HepG2 (cell line): ENCODE results near the gene SAMD14. TPM values are rescaled to one million over a fixed set of nuclear protein-coding genes. Genes with fewer than 3 reads are reported as not detected.

Experiments used
- ARNT ChIP-seq: fragments of 450-650 bp; IDR thresholded peaks from 2 replicates; pipeline ENCODE4 v1.6.1; 2017
- DMAP1 ChIP-seq: IDR thresholded peaks from 2 replicates; pipeline ENCODE4 v1.6.1; 2016
- FOSL2 ChIP-seq: sonication (generic); formaldehyde crosslinking; IDR thresholded peaks from 2 replicates; pipeline ENCODE4 v1.4.0; 2020; ENCODE audit warnings: missing genetic modification reagents
- FOXA3 ChIP-seq: IDR thresholded peaks from 2 replicates; pipeline ENCODE4 v1.6.1; 2016; ENCODE audit warnings: missing genetic modification reagents, missing compliant biosample characterization
- KAT7 ChIP-seq: IDR thresholded peaks from 2 replicates; pipeline ENCODE4 v1.6.1; 2018; ENCODE audit warnings: borderline replicate concordance, missing compliant biosample characterization
- MTF2 ChIP-seq: sonication (generic); formaldehyde crosslinking; IDR thresholded peaks from 2 replicates; pipeline ENCODE4 v1.5.0; 2020; ENCODE audit warnings: missing genetic modification reagents, borderline replicate concordance
- NFE2L2 ChIP-seq: fragments of 150-350 bp; IDR thresholded peaks from 2 replicates; pipeline ENCODE4 v1.6.1; 2014; ENCODE audit warnings: low read length
- NFIC ChIP-seq: IDR thresholded peaks from 2 replicates; pipeline ENCODE4 v1.6.1; 2012; ENCODE audit warnings: mild to moderate bottlenecking, low read length, inconsistent platforms
- NFYB ChIP-seq: sonication (generic); formaldehyde crosslinking; IDR thresholded peaks from 2 replicates; pipeline ENCODE4 v1.4.0; 2020; ENCODE audit warnings: missing genetic modification reagents
- NFYC ChIP-seq: IDR thresholded peaks from 2 replicates; pipeline ENCODE4 v1.6.1; 2016; ENCODE audit warnings: missing genetic modification reagents, missing compliant biosample characterization
- PAF1 ChIP-seq: IDR thresholded peaks from 2 replicates; pipeline ENCODE4 v1.6.1; 2016; ENCODE audit warnings: missing genetic modification reagents, missing compliant biosample characterization
- POGZ ChIP-seq: sonication (generic); formaldehyde crosslinking; IDR thresholded peaks from 2 replicates; pipeline ENCODE4 v1.4.0; 2020; ENCODE audit warnings: mild to moderate bottlenecking, missing genetic modification reagents
- PTBP1 ChIP-seq: fragments of 200-400 bp; formaldehyde crosslinking; IDR thresholded peaks from 2 replicates; pipeline ENCODE4 v1.6.1; 2018; ENCODE audit warnings: low read length, low read depth; ENCODE audit not compliant: poor library complexity, severe bottlenecking
- RARG ChIP-seq: sonication (generic); formaldehyde crosslinking; IDR thresholded peaks from 2 replicates; pipeline ENCODE4 v1.4.0; 2020; ENCODE audit warnings: low read depth, mild to moderate bottlenecking, missing genetic modification reagents
- RBFOX2 ChIP-seq: fragments of 200-400 bp; formaldehyde crosslinking; IDR thresholded peaks from 2 replicates; pipeline ENCODE4 v1.6.1; 2017; ENCODE audit warnings: low read depth, mild to moderate bottlenecking, low read length
- RFX3 ChIP-seq: IDR thresholded peaks from 2 replicates; pipeline ENCODE4 v1.6.1; 2016; ENCODE audit warnings: missing biosample characterization, missing genetic modification reagents
- TCF7 ChIP-seq: sonication (generic); IDR thresholded peaks from 2 replicates; pipeline ENCODE4 v1.6.1; 2016; ENCODE audit warnings: antibody characterized with exemption, low read depth
- TOPORS ChIP-seq: sonication (generic); formaldehyde crosslinking; IDR thresholded peaks from 2 replicates; pipeline ENCODE4 v1.8.0; 2023; ENCODE audit warnings: mild to moderate bottlenecking, missing genetic modification reagents
- ZFP37 ChIP-seq: sonication (generic); formaldehyde crosslinking; IDR thresholded peaks from 2 replicates; pipeline ENCODE4 v1.4.0; 2020; ENCODE audit warnings: missing genetic modification reagents, borderline replicate concordance
- ZNF160 ChIP-seq: sonication (generic); formaldehyde crosslinking; IDR thresholded peaks from 2 replicates; pipeline ENCODE4 v1.8.0; 2022; ENCODE audit warnings: mild to moderate bottlenecking, inconsistent platforms, missing genetic modification reagents
- ZNF225 ChIP-seq: sonication (generic); formaldehyde crosslinking; IDR thresholded peaks from 2 replicates; pipeline ENCODE4 v1.4.0; 2020; ENCODE audit warnings: mild to moderate bottlenecking, missing genetic modification reagents
- ZNF232 ChIP-seq: sonication (generic); formaldehyde crosslinking; IDR thresholded peaks from 2 replicates; pipeline ENCODE4 v1.4.0; 2020; ENCODE audit warnings: missing genetic modification reagents, borderline replicate concordance
- ZNF274 ChIP-seq: sonication (generic); formaldehyde crosslinking; IDR thresholded peaks from 2 replicates; pipeline ENCODE4 v1.5.1; 2020; ENCODE audit warnings: mild to moderate bottlenecking, missing genetic modification reagents
- ZNF296 ChIP-seq: sonication (generic); formaldehyde crosslinking; conservative IDR thresholded peaks from 2 replicates; pipeline ENCODE4 v1.5.0; 2020; ENCODE audit warnings: mild to moderate bottlenecking, missing genetic modification reagents
- ZNF562 ChIP-seq: sonication (generic); formaldehyde crosslinking; IDR thresholded peaks from 2 replicates; pipeline ENCODE4 v1.8.0; 2022; ENCODE audit warnings: missing genetic modification reagents, borderline replicate concordance
- ZNF703 ChIP-seq: sonication (generic); formaldehyde crosslinking; IDR thresholded peaks from 2 replicates; pipeline ENCODE4 v1.5.1; 2020; ENCODE audit warnings: missing genetic modification reagents, mild to moderate bottlenecking, moderate library complexity, borderline replicate concordance
- ZNF761 ChIP-seq: sonication (generic); formaldehyde crosslinking; conservative IDR thresholded peaks from 2 replicates; pipeline ENCODE4 v1.4.0; 2020; ENCODE audit warnings: mild to moderate bottlenecking, missing genetic modification reagents
- polyA plus RNA-seq, 8 experiments: library from polyadenylated mRNA; depleted of rRNA in 3 of 8; stranded (reverse) in 7 of 8; unstranded in 1 of 8; fragments of >200 nt; fragmentation: Illumina TruSeq in 4 of 8; extraction: Trizol in 4 of 8; gene quantifications; 2 replicates each; pipeline versions ENCODE4 v1.2.1 to v1.2.3, GENCODE V29; 2011 to 2016; ENCODE audit warnings: low read depth in 4 of 8, missing spikeins in 1 of 8, mixed read lengths in 1 of 8; ENCODE audit not compliant: insufficient read depth in 1 of 8
- total RNA-seq, 5 experiments: library from RNA; depleted of rRNA; stranded (reverse); fragments of >200 nt; fragmentation: Illumina TruSeq; extraction: Trizol; gene quantifications; 2 replicates each; pipeline ENCODE4 v1.2.3, GENCODE V29; 2016; ENCODE audit warnings: low read depth in 1 of 5
- TF ChIP-seq, protein P1 (sequence below): sonication (generic); formaldehyde crosslinking; IDR thresholded peaks from 2 replicates; pipeline ENCODE4 v1.5.1; 2020; ENCODE audit warnings: missing genetic modification reagents, mild to moderate bottlenecking, borderline replicate concordance
- TF ChIP-seq, protein P2 (sequence below): sonication (generic); formaldehyde crosslinking; IDR thresholded peaks from 2 replicates; pipeline ENCODE4 v1.4.0; 2020; ENCODE audit warnings: missing genetic modification reagents
- TF ChIP-seq, protein P3 (sequence below): sonication (generic); formaldehyde crosslinking; IDR thresholded peaks from 2 replicates; pipeline ENCODE4 v1.4.0; 2020; ENCODE audit warnings: missing genetic modification reagents
- TF ChIP-seq, protein P4 (sequence below): sonication (generic); formaldehyde crosslinking; IDR thresholded peaks from 2 replicates; pipeline ENCODE4 v1.5.1; 2020; ENCODE audit warnings: missing genetic modification reagents, mild to moderate bottlenecking, borderline replicate concordance

Gene SAMD14
- total and polyA plus RNA-seq, 2 of the 13 experiments (the other 11 are each of a cell fraction or from before 2014, with no cell fraction given) = 0.07 to 0.22 TPM

DNA sequence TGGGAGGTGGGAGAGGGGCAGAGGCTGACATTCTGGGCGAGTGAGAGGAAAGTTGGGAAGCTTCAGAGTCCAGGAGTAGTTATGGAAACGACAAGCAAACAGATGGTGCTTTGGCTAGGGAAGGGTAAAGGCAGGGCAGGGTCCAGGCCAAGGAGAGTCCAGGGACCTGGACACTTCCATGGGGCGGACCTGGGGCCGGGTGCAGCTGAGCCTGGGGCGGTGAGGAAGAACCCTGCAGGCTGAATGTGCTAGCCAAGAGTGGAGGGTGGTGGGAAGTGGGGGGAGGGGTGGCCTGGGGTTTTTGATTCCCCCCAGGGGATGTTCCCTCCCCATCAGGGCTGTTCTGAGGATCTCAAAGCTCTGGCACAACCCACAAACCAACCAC is 17.9 kb upstream of the SAMD14 start (continued):
- TF ChIP-seq ZNF232 (no peak), ZNF761 (CRISPR knock-in tag) (no peak), ZNF296 (CRISPR knock-in tag) (peak; percentile 91; the same call in 1 of the 2 replicates), NFE2L2 (no peak), RBFOX2 (no peak), FOXA3 (CRISPR knock-in tag) (no peak), TCF7 (no peak), ARNT (no peak), ZNF703 (CRISPR knock-in tag) (no peak), NFYC (no peak), ZNF562 (CRISPR knock-in tag) (no peak), FOSL2 (CRISPR knock-in tag) (no peak), TOPORS (CRISPR knock-in tag) (no peak), ZFP37 (CRISPR knock-in tag) (no peak), PAF1 (CRISPR knock-in tag) (no peak), ZNF225 (CRISPR knock-in tag) (no peak), POGZ (CRISPR knock-in tag) (no peak), MTF2 (CRISPR knock-in tag) (no peak), NFYB (CRISPR knock-in tag) (no peak), ZNF160 (CRISPR knock-in tag) (no peak), PTBP1 (no peak), ZNF274 (CRISPR knock-in tag) (no peak), RFX3 (CRISPR knock-in tag) (peak; percentile 81), DMAP1 (CRISPR knock-in tag) (no peak), NFIC (no peak), KAT7 (CRISPR knock-in tag) (no peak), RARG (CRISPR knock-in tag) (no peak)
- TF ChIP-seq, protein P1, sequence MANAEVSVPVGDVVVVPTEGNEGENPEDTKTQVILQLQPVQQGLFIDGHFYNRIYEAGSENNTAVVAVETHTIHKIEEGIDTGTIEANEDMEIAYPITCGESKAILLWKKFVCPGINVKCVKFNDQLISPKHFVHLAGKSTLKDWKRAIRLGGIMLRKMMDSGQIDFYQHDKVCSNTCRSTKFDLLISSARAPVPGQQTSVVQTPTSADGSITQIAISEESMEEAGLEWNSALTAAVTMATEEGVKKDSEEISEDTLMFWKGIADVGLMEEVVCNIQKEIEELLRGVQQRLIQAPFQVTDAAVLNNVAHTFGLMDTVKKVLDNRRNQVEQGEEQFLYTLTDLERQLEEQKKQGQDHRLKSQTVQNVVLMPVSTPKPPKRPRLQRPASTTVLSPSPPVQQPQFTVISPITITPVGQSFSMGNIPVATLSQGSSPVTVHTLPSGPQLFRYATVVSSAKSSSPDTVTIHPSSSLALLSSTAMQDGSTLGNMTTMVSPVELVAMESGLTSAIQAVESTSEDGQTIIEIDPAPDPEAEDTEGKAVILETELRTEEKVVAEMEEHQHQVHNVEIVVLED (CRISPR knock-in tag) = no peak
- TF ChIP-seq, protein P2, sequence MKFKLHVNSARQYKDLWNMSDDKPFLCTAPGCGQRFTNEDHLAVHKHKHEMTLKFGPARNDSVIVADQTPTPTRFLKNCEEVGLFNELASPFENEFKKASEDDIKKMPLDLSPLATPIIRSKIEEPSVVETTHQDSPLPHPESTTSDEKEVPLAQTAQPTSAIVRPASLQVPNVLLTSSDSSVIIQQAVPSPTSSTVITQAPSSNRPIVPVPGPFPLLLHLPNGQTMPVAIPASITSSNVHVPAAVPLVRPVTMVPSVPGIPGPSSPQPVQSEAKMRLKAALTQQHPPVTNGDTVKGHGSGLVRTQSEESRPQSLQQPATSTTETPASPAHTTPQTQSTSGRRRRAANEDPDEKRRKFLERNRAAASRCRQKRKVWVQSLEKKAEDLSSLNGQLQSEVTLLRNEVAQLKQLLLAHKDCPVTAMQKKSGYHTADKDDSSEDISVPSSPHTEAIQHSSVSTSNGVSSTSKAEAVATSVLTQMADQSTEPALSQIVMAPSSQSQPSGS (CRISPR knock-in tag) = no peak
- TF ChIP-seq, protein P3, sequence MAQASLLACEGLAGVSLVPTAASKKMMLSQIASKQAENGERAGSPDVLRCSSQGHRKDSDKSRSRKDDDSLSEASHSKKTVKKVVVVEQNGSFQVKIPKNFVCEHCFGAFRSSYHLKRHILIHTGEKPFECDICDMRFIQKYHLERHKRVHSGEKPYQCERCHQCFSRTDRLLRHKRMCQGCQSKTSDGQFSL = no peak
- TF ChIP-seq, protein P4, sequence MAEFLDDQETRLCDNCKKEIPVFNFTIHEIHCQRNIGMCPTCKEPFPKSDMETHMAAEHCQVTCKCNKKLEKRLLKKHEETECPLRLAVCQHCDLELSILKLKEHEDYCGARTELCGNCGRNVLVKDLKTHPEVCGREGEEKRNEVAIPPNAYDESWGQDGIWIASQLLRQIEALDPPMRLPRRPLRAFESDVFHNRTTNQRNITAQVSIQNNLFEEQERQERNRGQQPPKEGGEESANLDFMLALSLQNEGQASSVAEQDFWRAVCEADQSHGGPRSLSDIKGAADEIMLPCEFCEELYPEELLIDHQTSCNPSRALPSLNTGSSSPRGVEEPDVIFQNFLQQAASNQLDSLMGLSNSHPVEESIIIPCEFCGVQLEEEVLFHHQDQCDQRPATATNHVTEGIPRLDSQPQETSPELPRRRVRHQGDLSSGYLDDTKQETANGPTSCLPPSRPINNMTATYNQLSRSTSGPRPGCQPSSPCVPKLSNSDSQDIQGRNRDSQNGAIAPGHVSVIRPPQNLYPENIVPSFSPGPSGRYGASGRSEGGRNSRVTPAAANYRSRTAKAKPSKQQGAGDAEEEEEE (CRISPR knock-in tag) = no peak
